ENCODE data around the gene C19orf67. TPM values are rescaled to one million over a fixed set of nuclear protein-coding genes. Genes with fewer than 3 reads are reported as not detected.

C19orf67 gene
- total RNA-seq, 1 donor = not detected

DNA sequence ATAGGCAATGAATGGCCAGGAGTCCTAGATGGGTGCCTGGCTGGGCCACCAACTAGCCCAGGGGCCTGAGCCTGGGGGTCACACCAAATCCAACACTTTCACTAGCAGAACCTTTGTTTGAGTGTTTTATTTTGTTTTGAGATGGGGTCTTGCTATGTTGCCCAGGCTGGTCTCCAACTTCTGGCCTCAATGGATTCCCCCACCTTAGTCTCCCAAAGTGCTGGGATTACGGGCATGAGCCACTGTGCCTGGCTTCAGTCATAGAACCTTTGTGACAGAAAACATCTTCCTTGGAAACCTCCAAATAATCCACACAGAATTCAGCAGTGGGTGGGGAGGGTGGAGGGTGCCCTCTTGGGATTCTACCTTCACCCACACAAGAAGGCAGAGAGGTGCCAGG is 25.9 kb upstream of the C19orf67 start:
- TF ChIP-seq, protein P1, sequence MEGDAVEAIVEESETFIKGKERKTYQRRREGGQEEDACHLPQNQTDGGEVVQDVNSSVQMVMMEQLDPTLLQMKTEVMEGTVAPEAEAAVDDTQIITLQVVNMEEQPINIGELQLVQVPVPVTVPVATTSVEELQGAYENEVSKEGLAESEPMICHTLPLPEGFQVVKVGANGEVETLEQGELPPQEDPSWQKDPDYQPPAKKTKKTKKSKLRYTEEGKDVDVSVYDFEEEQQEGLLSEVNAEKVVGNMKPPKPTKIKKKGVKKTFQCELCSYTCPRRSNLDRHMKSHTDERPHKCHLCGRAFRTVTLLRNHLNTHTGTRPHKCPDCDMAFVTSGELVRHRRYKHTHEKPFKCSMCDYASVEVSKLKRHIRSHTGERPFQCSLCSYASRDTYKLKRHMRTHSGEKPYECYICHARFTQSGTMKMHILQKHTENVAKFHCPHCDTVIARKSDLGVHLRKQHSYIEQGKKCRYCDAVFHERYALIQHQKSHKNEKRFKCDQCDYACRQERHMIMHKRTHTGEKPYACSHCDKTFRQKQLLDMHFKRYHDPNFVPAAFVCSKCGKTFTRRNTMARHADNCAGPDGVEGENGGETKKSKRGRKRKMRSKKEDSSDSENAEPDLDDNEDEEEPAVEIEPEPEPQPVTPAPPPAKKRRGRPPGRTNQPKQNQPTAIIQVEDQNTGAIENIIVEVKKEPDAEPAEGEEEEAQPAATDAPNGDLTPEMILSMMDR (IDR thresholded peaks at IDR 0.05; ENCODE audit: insufficient read depth, low read depth, low read length) = no peak

DNA sequence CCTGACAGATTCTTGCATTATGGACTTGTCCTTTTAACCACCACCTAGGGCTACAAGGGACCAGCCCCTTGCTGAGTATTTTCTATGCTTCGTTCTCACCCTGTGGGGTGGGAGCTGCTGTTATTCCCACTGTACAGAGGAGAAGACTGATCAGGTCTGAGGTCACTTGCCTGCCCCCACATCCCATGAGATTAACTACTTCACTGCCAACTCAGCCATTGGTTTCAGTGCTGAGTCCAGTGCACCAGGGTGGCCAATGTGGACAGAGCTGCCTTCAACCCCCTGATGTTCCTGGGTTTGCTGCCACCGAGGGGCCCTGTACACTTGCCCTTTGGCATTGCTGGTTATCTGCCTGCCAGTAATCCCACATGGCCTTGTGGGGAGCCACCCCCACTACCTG is 25.1 kb upstream of the C19orf67 start:
- no peak for DNase-seq (ENCODE audit: low read depth)
- no peak overlapping the region for H3K4me3 ChIP-seq (ENCODE audit: low read depth, low read length)
- TF ChIP-seq, protein P1 (IDR thresholded peaks at IDR 0.05; ENCODE audit: insufficient read depth, low read depth, low read length) = no peak

More for the DNA sequence above, 25.9 kb upstream of the C19orf67 start:
- H3K4me3 ChIP-seq (ENCODE audit: low read depth, low read length) = no peak overlapping the region
- DNase-seq (ENCODE audit: low read depth) = no peak

DNA sequence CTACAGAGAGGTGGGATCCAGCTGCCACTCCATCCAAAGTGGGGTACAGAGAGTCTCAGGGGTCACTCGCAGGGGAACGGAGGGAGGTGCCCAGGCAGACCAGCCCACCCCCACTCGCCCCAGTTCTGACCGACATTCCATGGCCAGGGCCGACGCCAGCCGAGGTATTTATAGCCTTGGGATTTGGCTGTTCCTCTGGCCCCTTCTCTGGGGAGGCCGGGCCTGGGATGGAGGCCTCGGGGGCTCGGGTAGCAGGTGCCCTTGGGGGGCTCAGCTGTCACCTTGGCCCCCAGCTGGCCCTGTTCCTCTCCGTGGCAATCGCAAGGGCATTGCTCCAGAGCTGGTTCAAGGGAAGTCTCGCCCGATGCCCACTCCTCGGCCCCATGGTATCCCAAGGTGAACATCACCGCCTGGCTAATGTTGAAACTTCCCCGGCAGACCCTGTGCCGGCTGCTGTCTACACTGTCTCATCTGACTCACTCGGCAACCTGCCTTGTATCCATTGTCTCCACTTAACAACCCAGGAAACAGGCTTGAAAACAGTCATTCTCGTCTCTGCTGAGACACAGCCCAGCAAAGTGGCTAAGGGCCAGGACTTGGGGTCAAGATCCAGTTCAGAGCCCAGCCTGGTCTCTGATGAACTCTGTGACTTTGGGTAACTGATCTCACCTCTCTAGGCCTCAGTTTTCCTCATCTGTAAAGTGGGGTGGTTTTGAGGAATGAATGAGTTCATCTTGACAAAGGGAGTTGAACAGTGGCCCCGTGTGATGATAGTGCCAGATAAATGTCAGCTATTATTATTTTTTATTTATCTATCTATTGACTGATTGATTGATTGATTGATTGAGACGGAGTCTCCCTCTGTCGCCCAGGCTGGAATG is 22.2 kb upstream of the C19orf67 start:
- H3K4me3 ChIP-seq (ENCODE audit: low read depth, low read length) = no peak overlapping the region
- DNase-seq (ENCODE audit: low read depth) = no peak
- TF ChIP-seq, protein P1 (IDR thresholded peaks at IDR 0.05; ENCODE audit: insufficient read depth, low read depth, low read length) = no peak

DNA sequence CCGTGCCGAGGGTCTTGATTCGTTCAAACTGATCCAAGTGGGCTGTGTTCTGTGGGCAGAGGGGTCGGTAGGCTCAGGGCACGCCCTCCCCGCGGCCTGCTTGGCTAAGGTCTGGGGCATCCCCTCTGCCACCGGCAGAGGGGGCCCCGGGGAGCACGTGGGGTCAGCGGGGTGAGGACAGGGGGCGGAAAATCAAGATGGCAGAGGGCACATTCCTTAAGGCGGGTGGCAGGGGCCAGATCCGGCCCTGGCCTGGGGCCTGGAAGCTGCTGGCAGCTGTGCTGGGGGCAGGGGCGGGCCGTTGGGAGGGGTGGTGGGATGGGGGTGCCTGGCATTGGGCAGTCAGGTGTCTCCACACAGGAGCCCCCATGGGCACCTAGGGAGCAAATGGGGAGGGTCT is 21.3 kb upstream of the C19orf67 start:
- DNase-seq (ENCODE audit: low read depth) = no peak

DNA sequence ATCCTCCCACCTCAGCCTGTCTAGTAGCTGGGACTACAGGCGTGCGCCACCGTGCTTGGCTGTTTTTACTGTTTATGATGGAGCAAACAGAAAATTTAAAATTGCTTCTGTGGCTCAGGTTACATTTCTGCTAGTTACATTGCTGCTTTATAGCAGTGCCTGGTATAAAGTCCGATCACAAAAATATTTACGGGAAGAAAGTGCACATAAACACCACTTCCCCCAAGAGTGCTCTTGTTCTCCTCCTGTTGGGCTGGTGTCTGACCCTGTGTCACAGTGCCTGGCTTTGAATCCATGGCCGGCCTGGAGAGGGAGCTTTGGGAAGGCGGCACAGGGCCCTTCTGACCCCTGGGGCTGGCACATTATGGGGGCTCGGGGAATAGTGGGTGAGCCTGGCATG is 20.1 kb upstream of the C19orf67 start:
- TF ChIP-seq, protein P1 (IDR thresholded peaks at IDR 0.05; ENCODE audit: insufficient read depth, low read depth, low read length) = no peak
- no peak overlapping the region for H3K4me3 ChIP-seq (ENCODE audit: low read depth, low read length)
- DNase-seq (ENCODE audit: low read depth) = no peak

More for the DNA sequence above, 21.3 kb upstream of the C19orf67 start:
- no peak overlapping the region for H3K4me3 ChIP-seq (ENCODE audit: low read depth, low read length)
- TF ChIP-seq, protein P1 (IDR thresholded peaks at IDR 0.05; ENCODE audit: insufficient read depth, low read depth, low read length) = no peak

DNA sequence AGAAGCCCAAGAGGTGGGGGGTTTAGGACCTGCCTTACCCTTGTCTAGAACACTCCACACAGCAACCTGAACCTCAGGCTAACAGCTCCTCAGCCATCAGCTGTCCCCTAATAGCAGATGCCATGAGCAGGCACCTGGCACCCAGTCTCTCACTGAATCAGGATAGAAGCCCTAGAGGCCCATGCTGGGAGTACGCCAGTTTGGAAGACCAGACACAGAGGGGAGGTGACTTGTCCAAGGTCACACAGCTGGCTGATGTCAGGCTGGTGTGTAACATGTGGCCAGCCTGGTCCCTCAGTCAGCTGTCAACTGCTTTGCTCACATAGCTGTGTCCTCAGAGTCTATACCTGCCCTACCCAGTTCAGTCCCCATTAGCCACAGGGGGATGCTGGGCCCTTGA is 17.7 kb upstream of the C19orf67 start:
- DNase-seq (ENCODE audit: low read depth) = no peak
- TF ChIP-seq, protein P1 (IDR thresholded peaks at IDR 0.05; ENCODE audit: insufficient read depth, low read depth, low read length) = no peak
- no peak overlapping the region for H3K4me3 ChIP-seq (ENCODE audit: low read depth, low read length)
